Smooth muscle cell (in vitro differentiated cells): Measurements from ENCODE around the gene ARMH1. TPM values are rescaled to one million over a fixed set of nuclear protein-coding genes. Genes with fewer than 3 reads are reported as not detected.

ENCODE experiments used
- DNase-seq: peaks from one replicate; lab custom pipeline; 2025; ENCODE audit not compliant: unreplicated experiment; lab: John Stamatoyannopoulos, UW
- H2AFZ ChIP-seq: fragments of 200-600 bp; sonication (generic); 2 replicates; pipeline ENCODE4 v1.6.0; 2016; ENCODE audit warnings: antibody characterized with exemption, low read depth, mild to moderate bottlenecking
- H3F3A ChIP-seq: fragments of 200-600 bp; sonication (generic); 2 replicates; pipeline ENCODE4 v1.6.0; 2017; ENCODE audit warnings: antibody characterized with exemption, low read depth
- H3K27ac ChIP-seq: fragments of 200-600 bp; sonication (generic); 2 replicates; pipeline ENCODE4 v1.5.1; 2016; ENCODE audit warnings: low read depth, mild to moderate bottlenecking
- H3K27me3 ChIP-seq: fragments of 200-600 bp; sonication (generic); 2 replicates; pipeline ENCODE4 v1.6.1; 2016; ENCODE audit warnings: low read depth, mild to moderate bottlenecking
- H3K36me3 ChIP-seq: fragments of 200-600 bp; sonication (generic); 2 replicates; pipeline ENCODE4 v1.5.1; 2016; ENCODE audit warnings: low read depth
- H3K4me1 ChIP-seq: fragments of 200-600 bp; sonication (generic); 2 replicates; pipeline ENCODE4 v1.5.1; 2016; ENCODE audit warnings: low read depth
- H3K4me2 ChIP-seq: fragments of 200-600 bp; sonication (generic); 2 replicates; pipeline ENCODE4 v1.6.0; 2016; ENCODE audit warnings: mild to moderate bottlenecking
- H3K4me3 ChIP-seq: fragments of 200-600 bp; sonication (generic); 2 replicates; pipeline ENCODE4 v1.5.1; 2016; ENCODE audit warnings: mild to moderate bottlenecking
- H3K79me2 ChIP-seq: fragments of 200-600 bp; sonication (generic); 2 replicates; pipeline ENCODE4 v1.6.0; 2016; ENCODE audit warnings: low read depth, mild to moderate bottlenecking
- H3K9ac ChIP-seq: fragments of 200-600 bp; sonication (generic); 2 replicates; pipeline ENCODE4 v1.6.0; 2016; ENCODE audit warnings: low read depth
- H3K9me3 ChIP-seq: fragments of 200-600 bp; sonication (generic); replicated peaks from 2 replicates; pipeline ENCODE4 v1.5.1; 2016; ENCODE audit warnings: low read depth
- H4K20me1 ChIP-seq: fragments of 200-600 bp; sonication (generic); 2 replicates; pipeline ENCODE4 v1.6.0; 2016; ENCODE audit warnings: low read depth
- CTCF ChIP-seq: fragments of 200-600 bp; sonication (generic); IDR thresholded peaks from 2 replicates; pipeline ENCODE4 v1.5.1; 2017; ENCODE audit warnings: borderline replicate concordance, mild to moderate bottlenecking, antibody characterized with exemption; ENCODE audit not compliant: insufficient read depth, poor library complexity, severe bottlenecking
- WGBS: methylation state at CpG from one replicate; pipeline ENCODE4 v1.1.7; 2016; ENCODE audit warnings: low lambda C conversion rate; 5-methylcytosine and 5-hydroxymethylcytosine counted together
- polyA plus RNA-seq: library from polyadenylated mRNA; unstranded; fragments of >200 nt; fragmentation: Nextera tagmentation; extraction: Ambion mirVana; gene quantifications from 2 replicates; pipeline ENCODE4 v1.2.1, GENCODE V29; 2016
- total RNA-seq: library from RNA; depleted of rRNA; stranded (reverse); fragments of >200 nt; gene quantifications from 2 replicates; pipeline ENCODE4 v1.2.3, GENCODE V29; 2014

Gene ARMH1
- total and polyA plus RNA-seq, 2 experiments from 2014 or later, result 1.5 to 8.3 TPM

GRCh38 chr1:44724296-44724954, 49.9 kb downstream of the ARMH1 start:
- H4K20me1 ChIP-seq, result no peaks in the 10 kb centered on the region
- 96% methylated on average over 30 of the region's 64 CpGs for WGBS

GRCh38 chr1:44724955-44725698, 50.6 kb downstream of the ARMH1 start:
- no peak overlapping the region for H3K27ac ChIP-seq
- DNase-seq, result no peak
- H3K9ac ChIP-seq, result no peak overlapping the region
- H4K20me1 ChIP-seq, result no peaks in the 10 kb centered on the region
- H2AFZ ChIP-seq, result no peak overlapping the region
- TF ChIP-seq CTCF, result no peak
- H3K9me3 ChIP-seq, result no peaks in the 10 kb centered on the region
- no peaks in the 10 kb centered on the region for H3K36me3 ChIP-seq
- no peak overlapping the region for H3K4me3 ChIP-seq
- H3K4me1 ChIP-seq, result no peaks in the 10 kb centered on the region
- WGBS, result 96% methylated on average over 27 of the region's 27 CpGs
- peaks cover 11% of the 10 kb centered on the region for H3F3A ChIP-seq
- H3K4me2 ChIP-seq, result no peak overlapping the region
- H3K27me3 ChIP-seq, result no peaks in the 10 kb centered on the region
- H3K79me2 ChIP-seq, result no peaks in the 10 kb centered on the region

More at GRCh38 chr1:44724296-44724954, 49.9 kb downstream of the ARMH1 start:
- no peak for TF ChIP-seq CTCF
- Histone ChIP-seq H3K4me2 (no peak overlapping the region), H3K79me2 (no peaks in the 10 kb centered on the region), H3K9ac (no peak overlapping the region), H3K27ac (no peak overlapping the region), H3K4me1 (no peaks in the 10 kb centered on the region), H3K4me3 (no peak overlapping the region), H3K27me3 (no peaks in the 10 kb centered on the region), H3K9me3 (no peaks in the 10 kb centered on the region), H3F3A (peaks cover 4% of the 10 kb centered on the region), H3K36me3 (no peaks in the 10 kb centered on the region), H2AFZ (no peak overlapping the region)
- DNase-seq, result no peak

DNA sequence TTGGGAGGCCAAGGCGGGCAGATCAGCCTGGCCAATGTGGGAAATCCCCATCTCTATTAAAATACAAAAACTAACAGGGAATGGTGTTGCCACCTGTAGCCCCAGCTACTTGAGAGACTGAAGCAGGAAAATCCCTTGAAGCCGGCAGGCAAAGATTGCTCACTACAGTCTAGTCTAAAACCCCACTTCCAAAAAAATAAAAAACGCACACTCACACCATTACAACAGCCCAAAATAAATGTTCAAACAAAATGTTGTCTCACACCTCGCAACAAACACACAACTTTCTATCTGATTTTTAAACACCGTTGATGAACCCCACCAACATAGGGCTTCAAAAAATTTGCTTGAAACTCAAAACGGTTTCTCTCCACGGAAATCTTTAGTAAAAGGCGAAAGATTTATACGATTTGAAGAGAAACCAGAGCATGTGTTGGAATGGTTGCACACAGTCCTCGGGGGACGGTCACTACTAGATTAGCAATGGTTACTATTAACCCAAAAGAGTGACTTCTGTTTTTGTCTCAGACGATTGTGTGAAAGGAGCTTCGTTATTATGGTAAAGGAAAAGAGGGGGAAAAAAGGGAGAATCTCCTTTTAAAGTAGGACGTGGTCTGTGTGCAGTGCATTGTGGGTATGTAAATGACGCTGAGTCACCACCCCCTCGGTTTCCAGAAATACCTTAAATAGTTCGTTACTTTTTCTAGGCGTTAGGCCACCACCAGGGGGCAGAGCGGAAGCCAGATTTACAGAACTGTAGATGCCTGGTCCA, 56.4 kb downstream of the ARMH1 start, which contains the start of gene RNU5D-1:
Gene RNU5D-1 (minus strand): TSS at position 430 of the 772 bp plus-strand sequence.
- no peaks in the 10 kb centered on the region for H3K79me2 ChIP-seq
- peak; percentile 89 for TF ChIP-seq CTCF
- no peaks in the 10 kb centered on the region for H3K9me3 ChIP-seq
- no peaks in the 10 kb centered on the region for H3K36me3 ChIP-seq
- peak within 1 kb of the TSS; percentile 73 for H3K4me2 ChIP-seq
- H3K27ac ChIP-seq, result peak within 1 kb of the TSS; percentile 97
- H3K27me3 ChIP-seq, result no peaks in the 10 kb centered on the region
- peaks cover 13% of the 10 kb centered on the region for H3F3A ChIP-seq
- DNase-seq, result peak; percentile 75
- H3K9ac ChIP-seq, result peak within 1 kb of the TSS; percentile 91
- no peaks in the 10 kb centered on the region for H4K20me1 ChIP-seq
- no peaks in the 10 kb centered on the region for H3K4me1 ChIP-seq
- 3% methylated on average over 19 of the region's 19 CpGs for WGBS
- peak within 1 kb of the TSS; percentile 79 for H2AFZ ChIP-seq
- peak within 1 kb of the TSS; percentile 35 for H3K4me3 ChIP-seq
